ENCODE measurements around the gene IGSF3.

The IGSF3 gene

GRCh38 chr1:116544588-116545358 lies 122.8 kb downstream of the IGSF3 start:
- TF ChIP-seq CTCF (IDR thresholded peaks at IDR 0.05; ENCODE audit: unreplicated experiment in 3 of 3), result no peak
- no peaks in the 10 kb centered on the region for H3K27me3 Mint-ChIP-seq (ENCODE audit: low read depth)
- H3K9me3 Mint-ChIP-seq, result no peaks in the 10 kb centered on the region
- no peaks in the 10 kb centered on the region for H3K4me1 Mint-ChIP-seq
- peaks cover 11% of the 10 kb centered on the region for H3K36me3 Mint-ChIP-seq (ENCODE audit: low read depth)
- no peak overlapping the region for H3K4me3 Mint-ChIP-seq
- no peak overlapping the region for H3K27ac Mint-ChIP-seq

- Mint-ChIP-seq H3K27ac (no peak overlapping the region), H3K4me3 (no peak overlapping the region), H3K36me3 (ENCODE audit: low read depth) (peaks cover 24% of the 10 kb centered on the region), H3K27me3 (ENCODE audit: low read depth) (no peaks in the 10 kb centered on the region), H3K9me3 (no peaks in the 10 kb centered on the region), H3K4me1 (no peaks in the 10 kb centered on the region)
- no peak for TF ChIP-seq CTCF (IDR thresholded peaks at IDR 0.05; ENCODE audit: unreplicated experiment in 3 of 3)
Observed at GRCh38 chr1:116540088-116540487, 127.4 kb downstream of the IGSF3 start.

GRCh38 chr1:116538544-116538943 lies 129.0 kb downstream of the IGSF3 start:
- no peak for TF ChIP-seq CTCF (IDR thresholded peaks at IDR 0.05; ENCODE audit: unreplicated experiment in 3 of 3)
- H3K36me3 Mint-ChIP-seq (ENCODE audit: low read depth), result peaks cover 31% of the 10 kb centered on the region

GRCh38 chr1:116537898-116538297 lies 129.6 kb downstream of the IGSF3 start:
- Mint-ChIP-seq H3K27ac (no peak overlapping the region), H3K4me3 (no peak overlapping the region), H3K9me3 (no peaks in the 10 kb centered on the region), H3K4me1 (no peaks in the 10 kb centered on the region), H3K27me3 (ENCODE audit: low read depth) (no peaks in the 10 kb centered on the region), H3K36me3 (ENCODE audit: low read depth) (peaks cover 32% of the 10 kb centered on the region)
- no peak for TF ChIP-seq CTCF (IDR thresholded peaks at IDR 0.05; ENCODE audit: unreplicated experiment in 3 of 3)

More at GRCh38 chr1:116538544-116538943, 129.0 kb downstream of the IGSF3 start:
- Mint-ChIP-seq H3K9me3 (no peaks in the 10 kb centered on the region), H3K4me1 (no peaks in the 10 kb centered on the region), H3K4me3 (no peak overlapping the region), H3K27ac (no peak overlapping the region), H3K27me3 (ENCODE audit: low read depth) (no peaks in the 10 kb centered on the region)

GRCh38 chr1:116537040-116537831 lies 130.3 kb downstream of the IGSF3 start:
- no peaks in the 10 kb centered on the region for H3K27me3 Mint-ChIP-seq (ENCODE audit: low read depth)
- H3K4me3 Mint-ChIP-seq, result no peak overlapping the region
- TF ChIP-seq CTCF (IDR thresholded peaks at IDR 0.05; ENCODE audit: unreplicated experiment in 3 of 3), result no peak
- H3K36me3 Mint-ChIP-seq (ENCODE audit: low read depth), result peaks cover 28% of the 10 kb centered on the region
- H3K27ac Mint-ChIP-seq, result no peak overlapping the region
- no peaks in the 10 kb centered on the region for H3K4me1 Mint-ChIP-seq
- H3K9me3 Mint-ChIP-seq, result no peaks in the 10 kb centered on the region

Data from nephron (organoid).